HG02571 (cell line): ENCODE measurements around the gene RREB1.

Experiments
- ATAC-seq: cut with Tn5 transposase; IDR thresholded peaks from one replicate; pipeline ENCODE4 v1.9.1; 2021; ENCODE audit warnings: mild to moderate bottlenecking, moderate library complexity; ENCODE audit not compliant: unreplicated experiment

Gene RREB1

GRCh38 chr6:7282097-7282906 is 174.5 kb downstream of the RREB1 start:
- no peak for ATAC-seq

GRCh38 chr6:7283676-7284075 is 175.9 kb downstream of the RREB1 start:
- no peak for ATAC-seq

GRCh38 chr6:7285416-7285815 is 177.7 kb downstream of the RREB1 start:
- ATAC-seq, result no peak

- ATAC-seq, result no peak
These were observed 182.3 kb downstream of the RREB1 start for GRCh38 chr6:7290079-7290478.

- ATAC-seq, result no peak
These were observed 185.0 kb downstream of the RREB1 start for GRCh38 chr6:7292596-7293255.

GRCh38 chr6:7295916-7296315 is 188.2 kb downstream of the RREB1 start:
- ATAC-seq, result no peak

GRCh38 chr6:7296602-7297001 is 188.8 kb downstream of the RREB1 start:
- no peak for ATAC-seq

- no peak for ATAC-seq
These were observed 190.4 kb downstream of the RREB1 start for GRCh38 chr6:7298113-7298512.

GRCh38 chr6:7300926-7301325 is 193.2 kb downstream of the RREB1 start:
- no peak for ATAC-seq
